A673 (cell line): ENCODE data around the gene CD96.

Experiments used
- CTCF ChIP-seq: fragments of 300-800, 200-600 bp; sonication (generic); conservative IDR thresholded peaks from 2 replicates; pipeline ENCODE4 v1.5.1; 2017; ENCODE audit warnings: low read depth, mild to moderate bottlenecking, antibody characterized with exemption, low read length, moderate library complexity, mixed read lengths
- EZH2 ChIP-seq: fragments of 200-600 bp; sonication (generic); IDR thresholded peaks from 2 replicates; pipeline ENCODE4 v1.6.1; 2017; ENCODE audit warnings: borderline replicate concordance, low read depth, mild to moderate bottlenecking, mixed read lengths, antibody characterized with exemption, low read length; ENCODE audit not compliant: poor library complexity, severe bottlenecking

DNA sequence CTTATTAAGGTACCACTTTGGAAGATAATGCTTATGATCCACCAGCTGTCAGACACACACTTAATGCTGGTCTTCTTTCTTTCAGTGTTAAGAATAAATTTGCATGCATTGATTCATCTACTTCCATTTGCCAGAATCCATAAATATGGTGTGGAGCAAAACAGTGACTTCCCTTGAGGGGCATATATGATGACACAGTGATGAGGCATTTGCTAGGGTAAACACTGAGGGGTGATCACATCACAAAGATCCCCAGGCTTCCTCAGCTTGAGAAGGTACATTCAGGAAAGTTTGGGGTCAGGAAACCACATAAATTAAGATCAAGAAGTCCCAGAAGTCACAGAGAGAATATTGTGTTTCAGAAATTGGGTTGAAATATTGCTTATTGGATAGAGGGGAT lies 63.0 kb downstream of the CD96 start:
- TF ChIP-seq CTCF (no peak), EZH2 (no peak)
